Naive B cell (primary cell): Measurements from ENCODE around the gene NFIX. TPM values are rescaled to one million over a fixed set of nuclear protein-coding genes. Genes with fewer than 3 reads are reported as not detected.
A peak's percentile ranks its signal among the peaks of the same experiment; 100 is the strongest.

Source experiments
- ATAC-seq, 2 donors: fragments of 150-1000 bp; cut with Tn5 transposase; 2 replicates each; pipeline ENCODE4 v1.10.0; 2021; ENCODE audit warnings: low read depth in 2 of 2, mild to moderate bottlenecking in 2 of 2, moderate library complexity in 2 of 2
- DNase-seq: peaks from one replicate; pipeline ENCODE4 v3.0.0; 2022
- H3K27ac Mint-ChIP-seq, 6 donors: one replicate each; pipeline ENCODE4 v1.8.0; 2020 to 2022; ENCODE audit warnings: mild to moderate bottlenecking in 6 of 6, mixed read lengths in 6 of 6, moderate library complexity in 5 of 6, inconsistent platforms in 2 of 6
- H3K27me3 Mint-ChIP-seq, 3 donors: one replicate each; pipeline ENCODE4 v1.8.0; 2021 to 2022; ENCODE audit warnings: mixed read lengths in 3 of 3, mild to moderate bottlenecking in 1 of 3
- H3K36me3 Mint-ChIP-seq, 2 donors: one replicate each; pipeline ENCODE4 v1.8.0; 2020 to 2022; ENCODE audit warnings: mixed read lengths in 2 of 2, inconsistent platforms in 1 of 2, mild to moderate bottlenecking in 1 of 2
- H3K4me1 Mint-ChIP-seq, 3 donors: one replicate each; pipeline ENCODE4 v1.8.0; 2020 to 2022; ENCODE audit warnings: mixed read lengths in 3 of 3, inconsistent platforms in 1 of 3, mild to moderate bottlenecking in 1 of 3, moderate library complexity in 1 of 3
- H3K4me3 Mint-ChIP-seq, 8 donors: one replicate each; pipeline ENCODE4 v1.8.0; 2020 to 2022; ENCODE audit warnings: mild to moderate bottlenecking in 8 of 8, mixed read lengths in 8 of 8, moderate library complexity in 8 of 8, inconsistent platforms in 2 of 8
- H3K9me3 Mint-ChIP-seq, 7 donors: one replicate each; pipeline ENCODE4 v1.8.0; 2020 to 2022; ENCODE audit warnings: mixed read lengths in 7 of 7, mild to moderate bottlenecking in 5 of 7, inconsistent platforms in 2 of 7, moderate library complexity in 1 of 7
- polyA plus RNA-seq, 6 donors: library from polyadenylated mRNA; unstranded; fragments of 300-500 nt; fragmentation: Illumina TruSeq; gene quantifications; one replicate each; pipeline ENCODE4 v1.2.3, GENCODE V29; 2021; ENCODE audit warnings: low read depth in 6 of 6

The NFIX gene
- polyA plus RNA-seq, 6 donors from 2014 or later: 0.21 to 2.1 (median 1.1) TPM; not detected in 2

DNA sequence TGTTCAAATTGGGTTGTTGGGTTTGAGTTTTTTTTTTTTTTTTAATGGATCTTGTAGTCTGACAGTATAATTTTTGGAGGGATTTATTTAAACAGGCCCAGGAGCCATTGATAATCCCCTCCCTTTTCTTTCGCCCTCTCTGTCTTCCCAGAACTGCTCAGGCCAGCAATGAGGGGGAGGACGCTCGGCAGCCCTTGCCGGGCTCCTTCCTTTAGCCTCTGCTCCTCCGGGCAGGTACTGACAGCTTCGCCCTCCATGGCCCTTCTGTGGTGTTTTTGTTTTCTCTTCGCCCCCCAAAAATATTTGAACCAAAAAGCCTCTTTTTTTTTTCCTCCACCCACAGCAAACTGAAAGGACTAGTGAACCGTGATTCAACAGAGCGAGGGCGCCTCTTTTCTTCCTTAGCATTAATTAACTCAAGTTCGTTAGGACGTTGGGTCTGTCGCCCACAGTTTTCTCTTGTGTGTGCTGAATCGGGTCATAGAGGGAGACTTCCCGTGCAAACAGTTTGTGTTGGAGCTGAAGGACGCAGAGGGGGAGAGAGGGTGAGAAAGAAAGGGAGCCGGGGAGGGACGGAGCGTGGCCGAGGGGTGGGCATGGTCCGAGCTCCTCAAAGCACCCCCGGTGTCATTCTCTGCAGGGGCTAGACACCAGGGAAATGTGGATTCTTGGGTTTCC is 21.5 kb downstream of the NFIX start:
- Mint-ChIP-seq H3K4me3 (peak overlapping the region in 4 of 8 donors; percentile 31 to 62 (median 59)), H3K27ac (peak overlapping the region in 1 of 6 donors; percentile 94), H3K36me3 (peaks cover 0 to 12% of the 10 kb centered on the region in 2 donors), H3K9me3 (no peaks in the 10 kb centered on the region), H3K4me1 (peaks cover 34 to 45% (median 42%) of the 10 kb centered on the region in 3 donors), H3K27me3 (peaks cover 40 to 79% (median 70%) of the 10 kb centered on the region in 3 donors)
- DNase-seq (no peak), ATAC-seq (no peak)

DNA sequence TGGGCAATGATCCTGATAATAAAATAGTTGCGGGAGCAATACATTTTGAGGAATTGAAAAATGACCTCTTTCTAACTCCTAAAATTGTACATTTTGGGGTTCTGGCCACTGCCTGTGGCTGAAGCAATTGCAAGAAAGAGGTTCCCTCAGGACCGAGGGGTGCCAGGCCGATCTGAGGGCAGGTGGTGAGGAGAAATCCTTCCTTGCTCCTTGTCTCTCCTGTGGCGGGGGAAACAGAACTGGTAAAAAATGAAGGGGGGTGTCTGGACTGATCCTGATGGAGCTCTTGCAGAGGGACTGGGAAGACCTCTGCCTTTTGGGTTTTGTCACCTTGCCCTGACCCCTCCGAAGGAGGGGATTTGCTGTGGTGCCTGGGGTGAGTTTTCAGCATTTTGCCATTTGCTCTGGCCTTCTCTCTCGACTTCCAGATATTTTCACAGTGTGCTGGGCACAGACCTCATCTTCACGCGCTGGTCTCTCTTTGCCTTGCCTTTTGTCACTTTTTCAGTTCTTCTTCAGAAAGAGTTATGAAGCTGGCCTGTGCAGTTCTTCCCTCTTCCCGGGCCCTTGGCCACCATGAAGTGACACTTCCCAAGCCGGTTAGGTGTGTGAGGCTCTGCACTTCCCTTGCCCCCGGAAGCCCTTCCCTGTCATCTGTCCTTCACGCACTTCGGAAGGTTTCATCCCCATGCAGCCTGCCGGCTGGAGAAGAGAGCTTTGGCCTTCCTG is 22.2 kb downstream of the NFIX start:
- Mint-ChIP-seq H3K27ac (peak overlapping the region in 1 of 6 donors; percentile 25), H3K27me3 (peaks cover 39 to 81% (median 62%) of the 10 kb centered on the region in 3 donors), H3K9me3 (no peaks in the 10 kb centered on the region), H3K36me3 (peaks cover 0 to 12% of the 10 kb centered on the region in 2 donors), H3K4me3 (peak overlapping the region in 1 of 8 donors; percentile 21), H3K4me1 (peaks cover 39 to 49% (median 44%) of the 10 kb centered on the region in 3 donors)
- no peak for DNase-seq
- ATAC-seq: no peak

DNA sequence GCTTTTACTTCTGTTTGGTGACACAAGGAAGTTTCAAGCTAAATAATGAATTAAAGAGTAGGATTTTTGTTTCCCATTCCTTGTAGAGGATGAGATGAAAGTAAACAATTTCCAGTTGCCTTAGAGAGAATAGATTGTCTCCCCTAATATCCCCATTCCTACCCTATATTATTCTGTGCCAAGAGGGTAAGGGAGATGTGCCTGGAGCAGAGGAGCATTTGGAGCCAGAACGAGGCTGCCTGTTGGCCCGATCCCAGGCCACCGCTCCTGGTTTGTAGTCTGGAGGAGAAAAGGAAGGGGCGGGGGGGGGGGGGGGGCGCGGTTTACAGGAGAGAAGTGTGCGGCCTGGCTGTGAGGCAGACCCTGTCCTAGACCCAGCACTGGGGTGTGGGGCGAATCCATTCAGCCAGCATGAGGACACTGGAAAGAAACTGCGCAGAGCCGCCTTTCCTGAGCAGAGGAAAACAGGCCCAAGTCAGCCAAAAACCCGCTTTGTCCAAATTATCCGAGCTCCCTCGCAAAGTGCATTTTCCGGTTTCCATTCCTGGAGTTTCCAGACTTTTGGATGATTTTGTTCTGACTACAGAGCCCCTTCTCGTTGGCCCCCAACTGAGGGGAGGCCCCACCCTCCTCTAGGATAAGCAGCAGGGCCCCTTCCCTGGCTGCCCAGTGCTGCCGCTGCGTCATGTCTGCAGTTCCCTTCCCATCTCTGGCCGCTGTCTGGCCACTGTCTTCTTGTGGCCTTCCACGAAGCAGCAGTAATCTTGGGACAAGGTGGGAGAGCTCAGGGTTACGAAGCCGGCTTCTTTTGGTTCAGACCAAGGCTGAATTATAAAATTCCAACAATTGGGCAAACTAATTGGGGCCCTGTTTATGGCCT is 23.0 kb downstream of the NFIX start:
- no peaks in the 10 kb centered on the region for H3K9me3 Mint-ChIP-seq
- peaks cover 38 to 49% (median 44%) of the 10 kb centered on the region in 3 donors for H3K4me1 Mint-ChIP-seq
- ATAC-seq (no peak), DNase-seq (no peak)
- H3K36me3 Mint-ChIP-seq: peaks cover 0 to 4% of the 10 kb centered on the region in 2 donors
- H3K27me3 Mint-ChIP-seq: peaks cover 31 to 73% (median 59%) of the 10 kb centered on the region in 3 donors
- H3K4me3 Mint-ChIP-seq: no peak overlapping the region
- H3K27ac Mint-ChIP-seq: peak overlapping the region in 1 of 6 donors; percentile 25

DNA sequence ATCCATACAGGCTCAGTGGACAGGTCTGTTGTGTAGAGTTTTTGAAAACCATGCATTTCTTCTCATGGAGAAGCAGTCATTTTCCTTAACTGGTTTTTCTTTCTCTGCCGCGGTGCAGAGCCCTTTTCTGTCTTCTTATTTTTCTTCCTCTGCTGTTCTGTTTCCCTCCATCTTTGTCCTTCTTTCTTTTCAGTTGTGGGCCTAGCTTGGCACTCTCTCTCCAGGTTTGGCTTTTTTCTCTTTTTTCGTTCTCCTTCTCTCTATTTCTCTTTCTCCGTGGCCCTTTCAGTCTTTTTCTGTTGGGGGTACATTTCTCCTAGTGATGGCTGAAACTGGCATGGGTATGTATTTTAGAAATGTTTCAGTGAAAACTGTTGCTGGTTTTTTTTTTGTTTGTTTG is 24.1 kb downstream of the NFIX start:
- Mint-ChIP-seq H3K27ac (peak overlapping the region in 1 of 6 donors; percentile 29), H3K9me3 (no peaks in the 10 kb centered on the region)

DNA sequence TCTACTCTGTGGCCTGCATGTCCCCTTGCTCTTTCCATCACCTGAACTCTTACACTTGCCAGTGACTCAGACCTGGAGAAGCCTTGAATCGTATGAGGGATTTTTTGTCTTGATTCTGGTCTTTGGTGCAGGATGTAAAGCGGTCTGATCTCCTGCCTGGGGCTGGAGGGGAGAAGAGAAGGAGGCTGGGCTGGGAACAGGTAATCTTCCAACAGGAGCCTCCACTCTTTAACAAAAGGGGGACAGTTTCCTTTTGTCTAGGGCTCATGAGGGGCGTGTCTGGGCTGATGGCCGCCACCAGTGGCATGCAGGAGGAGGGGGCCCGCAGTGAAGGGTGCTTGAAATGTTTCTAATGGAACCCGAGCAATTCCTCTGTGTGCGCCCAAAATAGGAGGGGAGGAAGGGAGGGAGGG is 24.7 kb downstream of the NFIX start:
- no peaks in the 10 kb centered on the region for H3K9me3 Mint-ChIP-seq
- H3K27me3 Mint-ChIP-seq: peaks cover 29 to 69% (median 59%) of the 10 kb centered on the region in 3 donors
- H3K4me1 Mint-ChIP-seq: peaks cover 39 to 47% (median 45%) of the 10 kb centered on the region in 3 donors
- H3K4me3 Mint-ChIP-seq: peak overlapping the region in 1 of 8 donors; percentile 1
- ATAC-seq: no peak
- H3K27ac Mint-ChIP-seq: no peak overlapping the region
- no peaks in the 10 kb centered on the region for H3K36me3 Mint-ChIP-seq
- DNase-seq: no peak

More for the DNA sequence above, 24.1 kb downstream of the NFIX start:
- Mint-ChIP-seq H3K4me3 (no peak overlapping the region), H3K4me1 (peaks cover 39 to 47% (median 44%) of the 10 kb centered on the region in 3 donors), H3K27me3 (peaks cover 27 to 69% (median 59%) of the 10 kb centered on the region in 3 donors), H3K36me3 (peaks cover 0 to 2% of the 10 kb centered on the region in 2 donors)
- ATAC-seq: no peak
- no peak for DNase-seq

DNA sequence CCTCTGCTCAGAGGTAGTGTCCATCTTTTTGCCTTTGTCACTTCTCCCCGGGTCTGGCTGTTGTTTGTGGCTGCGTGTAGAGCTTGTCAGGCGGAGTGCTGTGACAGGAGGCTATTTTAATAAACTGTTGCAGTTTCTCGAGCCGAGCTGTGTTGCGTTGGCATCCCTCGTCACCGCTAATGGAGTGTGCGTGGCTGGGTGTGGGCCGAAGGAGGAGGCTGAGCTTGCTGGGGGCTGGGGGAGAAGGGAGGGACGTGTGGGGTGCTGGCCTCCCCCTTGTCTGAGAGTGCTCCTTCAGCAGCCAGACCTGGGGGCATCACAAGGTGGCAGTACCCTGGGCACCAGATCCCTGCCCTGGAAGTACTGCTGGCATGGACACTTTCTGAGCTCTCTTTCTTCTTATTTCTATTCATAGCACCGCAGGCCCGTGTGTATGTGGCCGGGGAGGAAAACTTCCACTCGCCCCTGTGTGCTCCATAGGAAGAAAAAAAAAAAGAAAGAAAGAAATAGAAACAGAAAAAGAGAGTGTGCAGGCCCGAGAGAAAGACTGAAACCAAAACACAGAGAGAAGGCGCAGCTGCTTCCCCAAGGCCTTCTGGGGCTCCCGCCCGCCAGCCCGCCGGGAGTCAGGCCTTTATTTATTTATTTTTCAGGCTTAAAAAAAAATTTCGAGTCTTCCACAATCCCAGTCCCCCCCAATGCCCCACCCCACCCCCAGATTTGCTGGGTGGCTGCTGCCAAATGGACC is 27.0 kb downstream of the NFIX start:
- Mint-ChIP-seq H3K27me3 (peaks cover 36 to 68% (median 53%) of the 10 kb centered on the region in 3 donors), H3K36me3 (no peaks in the 10 kb centered on the region), H3K9me3 (no peaks in the 10 kb centered on the region), H3K27ac (peak overlapping the region in 5 of 6 donors; percentile 52 to 82 (median 76)), H3K4me1 (peaks cover 27 to 36% (median 34%) of the 10 kb centered on the region in 3 donors), H3K4me3 (peak overlapping the region; percentile 83 to 93 (median 89))
- ATAC-seq: peak; percentile 59 to 64
- no peak for DNase-seq

DNA sequence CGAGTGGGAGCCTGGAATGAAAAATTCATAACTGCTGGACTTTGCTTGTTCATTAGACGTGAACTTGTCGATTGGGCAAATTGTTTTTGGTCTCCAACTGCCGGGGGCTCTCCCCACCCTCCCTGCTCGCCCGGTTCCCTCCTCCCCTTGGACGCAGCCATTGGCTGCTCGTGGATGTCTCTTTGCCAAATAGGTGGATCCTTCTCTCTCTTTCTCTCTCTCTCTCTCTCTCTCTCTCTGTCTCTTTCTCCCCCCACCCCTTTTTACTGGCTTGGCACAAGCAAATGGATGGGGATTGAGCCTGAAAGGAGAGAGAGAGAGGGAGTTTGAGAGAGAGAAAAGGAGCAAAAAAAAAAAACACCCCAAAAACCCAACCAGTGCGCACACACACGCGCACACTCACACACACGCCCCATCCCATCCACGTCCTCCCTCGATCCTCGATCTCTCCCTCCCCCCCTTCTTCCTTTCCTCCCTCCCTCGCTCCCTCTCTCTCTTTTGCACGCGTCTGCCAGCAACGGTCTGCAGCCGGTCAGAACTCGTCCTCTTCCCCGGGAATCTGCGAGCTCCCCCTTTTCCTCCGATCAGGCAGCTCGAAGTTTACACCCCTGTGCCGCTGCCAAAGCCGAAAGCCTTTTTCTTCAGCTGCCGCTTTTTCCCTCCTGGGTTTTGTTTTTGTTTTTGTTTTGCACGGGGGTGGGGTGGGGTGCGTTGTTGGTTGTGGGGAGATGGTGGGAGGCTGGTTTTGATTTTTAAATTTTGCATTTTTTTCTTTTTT is 27.8 kb downstream of the NFIX start:
- peak; percentile 38 to 47 for ATAC-seq
- peak overlapping the region in 5 of 6 donors; percentile 48 to 95 (median 75) for H3K27ac Mint-ChIP-seq

DNA sequence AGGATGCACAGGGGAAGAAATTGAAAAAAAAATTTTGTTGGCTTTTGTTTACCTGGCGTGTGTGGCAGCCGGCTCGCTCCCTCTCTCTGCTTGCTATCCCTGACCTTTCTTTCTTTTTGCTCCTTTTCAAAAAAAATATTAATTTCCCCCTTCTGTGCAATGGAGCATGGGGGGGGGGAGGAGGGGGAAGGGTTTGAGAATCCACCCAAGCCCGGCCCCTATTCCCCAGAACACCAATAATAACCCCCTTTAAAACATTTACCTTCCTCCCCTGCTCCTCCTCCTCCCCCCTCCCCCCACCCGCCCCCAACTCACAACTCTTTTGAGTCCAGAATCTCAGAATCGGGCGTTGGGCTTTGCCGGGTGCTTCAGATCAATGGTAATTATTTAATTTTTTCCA is 28.4 kb downstream of the NFIX start:
- Mint-ChIP-seq H3K27ac (peak overlapping the region in 3 of 6 donors; percentile 48 to 75 (median 74)), H3K4me3 (peak overlapping the region; percentile 83 to 93 (median 89)), H3K27me3 (peaks cover 30 to 54% (median 41%) of the 10 kb centered on the region in 3 donors), H3K9me3 (no peaks in the 10 kb centered on the region), H3K36me3 (no peaks in the 10 kb centered on the region), H3K4me1 (peaks cover 27 to 36% (median 34%) of the 10 kb centered on the region in 3 donors)
- DNase-seq (no peak), ATAC-seq (no peak)

More for the DNA sequence above, 27.8 kb downstream of the NFIX start:
- Mint-ChIP-seq H3K36me3 (no peaks in the 10 kb centered on the region), H3K27me3 (peaks cover 30 to 60% (median 46%) of the 10 kb centered on the region in 3 donors), H3K4me3 (peak overlapping the region; percentile 83 to 93 (median 89)), H3K4me1 (peaks cover 27 to 36% (median 34%) of the 10 kb centered on the region in 3 donors), H3K9me3 (no peaks in the 10 kb centered on the region)
- no peak for DNase-seq

DNA sequence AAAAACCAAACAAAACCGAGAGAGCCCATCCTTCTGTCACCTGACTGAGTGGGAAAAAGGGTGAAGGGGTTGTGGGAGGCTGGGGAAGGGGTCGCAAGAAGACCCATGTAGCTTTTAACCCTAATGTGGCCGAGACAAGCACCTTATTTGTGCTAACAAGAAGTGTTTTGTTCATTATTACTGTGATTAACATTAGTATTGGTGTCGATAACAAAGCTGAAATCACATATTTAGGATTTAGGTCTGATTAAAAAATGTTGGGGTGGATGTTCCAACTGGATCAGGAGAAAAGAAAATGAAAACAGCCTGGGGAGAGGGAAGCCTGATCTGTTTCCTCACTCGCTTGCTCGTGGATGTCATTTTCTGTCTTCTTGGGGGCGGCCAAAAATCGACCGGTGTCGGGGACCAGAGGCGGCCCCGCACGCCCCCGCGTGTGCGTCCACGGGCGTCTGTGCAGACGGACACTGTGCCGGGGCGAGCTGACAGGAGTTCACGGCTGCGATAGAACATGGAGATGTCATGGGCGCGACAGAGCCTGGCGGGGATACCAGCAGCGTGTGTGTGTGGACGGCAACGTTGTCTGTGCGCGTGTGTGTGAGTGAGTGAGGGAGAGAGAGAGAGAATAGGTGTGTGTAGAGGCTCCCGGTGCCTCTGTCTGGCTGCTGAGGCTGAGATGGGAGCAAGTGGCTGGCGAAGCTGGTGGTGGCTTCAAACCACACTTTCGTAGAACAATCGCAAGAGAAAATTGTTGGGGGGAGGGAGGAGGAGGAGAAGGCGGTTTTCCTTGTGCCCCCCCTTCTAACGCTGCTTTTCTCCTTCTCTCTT is 29.1 kb downstream of the NFIX start:
- H3K9me3 Mint-ChIP-seq: no peaks in the 10 kb centered on the region
- H3K27ac Mint-ChIP-seq: peak overlapping the region in 4 of 6 donors; percentile 15 to 60 (median 50)
- H3K36me3 Mint-ChIP-seq: no peaks in the 10 kb centered on the region
- H3K27me3 Mint-ChIP-seq: peaks cover 26 to 51% (median 38%) of the 10 kb centered on the region in 3 donors
- H3K4me1 Mint-ChIP-seq: peaks cover 27 to 36% (median 34%) of the 10 kb centered on the region in 3 donors
- DNase-seq: no peak
- H3K4me3 Mint-ChIP-seq: peak overlapping the region; percentile 73 to 92 (median 85)
- peak; percentile 40 to 61 for ATAC-seq

DNA sequence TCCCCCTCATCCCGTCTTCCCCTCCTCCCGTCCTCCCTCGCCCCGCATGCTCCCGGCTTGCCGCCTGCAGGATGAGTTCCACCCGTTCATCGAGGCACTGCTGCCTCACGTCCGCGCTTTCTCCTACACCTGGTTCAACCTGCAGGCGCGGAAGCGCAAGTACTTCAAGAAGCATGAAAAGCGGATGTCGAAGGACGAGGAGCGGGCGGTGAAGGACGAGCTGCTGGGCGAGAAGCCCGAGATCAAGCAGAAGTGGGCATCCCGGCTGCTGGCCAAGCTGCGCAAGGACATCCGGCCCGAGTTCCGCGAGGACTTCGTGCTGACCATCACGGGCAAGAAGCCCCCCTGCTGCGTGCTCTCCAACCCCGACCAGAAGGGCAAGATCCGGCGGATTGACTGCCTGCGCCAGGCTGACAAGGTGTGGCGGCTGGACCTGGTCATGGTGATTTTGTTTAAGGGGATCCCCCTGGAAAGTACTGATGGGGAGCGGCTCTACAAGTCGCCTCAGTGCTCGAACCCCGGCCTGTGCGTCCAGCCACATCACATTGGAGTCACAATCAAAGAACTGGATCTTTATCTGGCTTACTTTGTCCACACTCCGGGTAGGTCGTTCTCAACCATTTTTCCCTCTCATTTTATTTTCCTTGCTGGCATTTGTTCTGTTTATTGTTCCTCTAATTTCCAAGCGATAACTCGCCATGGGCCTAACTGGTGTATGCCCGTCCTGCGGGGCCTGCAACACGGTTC is 29.8 kb downstream of the NFIX start:
- Mint-ChIP-seq H3K4me1 (peaks cover 27 to 36% (median 34%) of the 10 kb centered on the region in 3 donors), H3K9me3 (no peaks in the 10 kb centered on the region), H3K4me3 (peak overlapping the region in 7 of 8 donors; percentile 73 to 92 (median 86)), H3K27me3 (peaks cover 26 to 43% (median 30%) of the 10 kb centered on the region in 3 donors), H3K36me3 (no peaks in the 10 kb centered on the region), H3K27ac (peak overlapping the region in 1 of 6 donors; percentile 27)
- DNase-seq: no peak
- ATAC-seq: no peak
